HCT116 (cell line): ENCODE measurements around the gene SLC7A11. TPM values are rescaled to one million over a fixed set of nuclear protein-coding genes. Genes with fewer than 3 reads are reported as not detected.

Experiments used
- ATAC-seq: fragments of 200-7000 bp; cut with Tn5 transposase; 2 replicates; pipeline ENCODE4 v1.9.1; 2020; ENCODE audit warnings: mild to moderate bottlenecking, moderate library complexity
- BruUV-seq: library from RNA; stranded (reverse); fragments of 400-500 nt; replicated peaks from 2 replicates; lab custom pipeline; 2021; lab: Mats Ljungman, UMichigan
- CTCF ChIA-PET: fragments of 300-600 bp; sonication (Branson Sonifier 250); formaldehyde crosslinking; loops from one replicate; lab custom pipeline; 2021; ENCODE audit warnings: antibody characterized with exemption; lab: Charles Lee
- POLR2A ChIA-PET: fragments of 300-600, 350-600 bp; sonication (Branson Sonifier 250); formaldehyde crosslinking; loops from one replicate; lab custom pipeline; 2021; ENCODE audit warnings: antibody characterized with exemption; lab: Charles Lee
- RAD21 ChIA-PET, 2 experiments: fragments of 300-600 bp; sonication (Branson Sonifier 250); formaldehyde crosslinking; loops; one replicate each; lab custom pipeline; 2023; ENCODE audit warnings: low total read pairs in 2 of 2; ENCODE audit not compliant: uncharacterized antibody in 2 of 2, unreplicated experiment in 2 of 2, low non-redundant PET in 1 of 2; lab: Charles Lee
- DNase-seq: peaks from one replicate; pipeline ENCODE4 v3.0.0-alpha.2; 2010; ENCODE audit warnings: low read depth, low spot score
- H2AFZ ChIP-seq: fragments of 200-600 bp; shearing (Covaris generic), sonication (generic); 2 replicates; pipeline ENCODE4 v1.6.1; 2017; ENCODE audit warnings: low read depth, mixed run types, mixed read lengths, antibody characterized with exemption, low read length; ENCODE audit not compliant: poor library complexity, severe bottlenecking
- H3K27ac ChIP-seq: 2 replicates; pipeline ENCODE4 v1.5.1; 2012; ENCODE audit warnings: low read depth, low read length
- H3K27me3 ChIP-seq: fragments of 200-600 bp; sonication (generic); 2 replicates; pipeline ENCODE4 v1.6.1; 2016; ENCODE audit warnings: mixed run types, low read length, mixed read lengths; ENCODE audit not compliant: insufficient read depth
- H3K36me3 ChIP-seq, 2 experiments: fragments of 200-500 bp in 1 of 2; fragments of 200-600 bp in 1 of 2; sonication (Bioruptor generic) in 1 of 2; sonication (generic) in 1 of 2; 2 replicates each; pipeline versions ENCODE4 v1.5.1 to v1.6.1; 2014 to 2016; ENCODE audit warnings: low read length in 2 of 2, inconsistent platforms in 1 of 2, mixed read lengths in 1 of 2, mixed run types in 1 of 2; ENCODE audit not compliant: insufficient read depth in 2 of 2, control insufficient read depth in 1 of 2
- H3K4me1 ChIP-seq, 2 experiments: fragments of 200-600 bp in 1 of 2; sonication (generic) in 1 of 2; 2 replicates each; pipeline versions ENCODE4 v1.5.1 to v1.6.1; 2012 to 2017; ENCODE audit warnings: low read length in 2 of 2, inconsistent platforms in 1 of 2, mild to moderate bottlenecking in 1 of 2, mixed read lengths in 1 of 2, mixed run types in 1 of 2, moderate library complexity in 1 of 2; ENCODE audit not compliant: insufficient read depth in 2 of 2, control insufficient read depth in 1 of 2
- H3K4me2 ChIP-seq: fragments of 200-600 bp; sonication (generic); 2 replicates; pipeline ENCODE4 v1.6.1; 2017; ENCODE audit warnings: mixed run types, low read length, mixed read lengths
- H3K4me3 ChIP-seq, 2 experiments: fragments of 200-600 bp in 1 of 2; sonication (generic) in 1 of 2; replicated peaks in 1 of 2; 2 replicates each; pipeline ENCODE4 v1.5.1; 2011 to 2016; ENCODE audit warnings: low read length in 2 of 2, control low read depth in 1 of 2, low read depth in 1 of 2, mild to moderate bottlenecking in 1 of 2, mixed read lengths in 1 of 2, mixed run types in 1 of 2
- H3K79me2 ChIP-seq: fragments of 200-600 bp; sonication (generic); 2 replicates; pipeline ENCODE4 v1.6.1; 2017; ENCODE audit warnings: mild to moderate bottlenecking, mixed run types, low read length, moderate library complexity, mixed read lengths; ENCODE audit not compliant: insufficient read depth
- H3K9ac ChIP-seq: fragments of 200-600 bp; sonication (generic); 2 replicates; pipeline ENCODE4 v1.6.1; 2016; ENCODE audit warnings: low read length, mixed read lengths
- H3K9me2 ChIP-seq: fragments of 200-600 bp; sonication (generic), shearing (Covaris generic); 2 replicates; pipeline ENCODE4 v1.6.1; 2017; ENCODE audit warnings: mixed run types, mild to moderate bottlenecking, moderate library complexity; ENCODE audit not compliant: insufficient read depth
- H3K9me3 ChIP-seq, 2 experiments: fragments of 200-500 bp in 1 of 2; fragments of 200-600 bp in 1 of 2; sonication (Bioruptor generic) in 1 of 2; sonication (generic) in 1 of 2; 2 replicates each; pipeline ENCODE4 v1.6.1; 2014 to 2017; ENCODE audit warnings: low read length in 2 of 2, mixed read lengths in 2 of 2, inconsistent platforms in 1 of 2, low read depth in 1 of 2, mild to moderate bottlenecking in 1 of 2, mixed run types in 1 of 2, moderate library complexity in 1 of 2; ENCODE audit not compliant: control insufficient read depth in 1 of 2, insufficient read depth in 1 of 2
- H4K20me1 ChIP-seq: fragments of 200-600 bp; sonication (generic), shearing (Covaris generic); 2 replicates; pipeline ENCODE4 v1.6.1; 2017; ENCODE audit warnings: mixed run types, mild to moderate bottlenecking, moderate library complexity; ENCODE audit not compliant: insufficient read depth
- CBX3 ChIP-seq: IDR thresholded peaks from 2 replicates; pipeline ENCODE4 v1.6.1; 2012; ENCODE audit warnings: low read depth
- CEBPB ChIP-seq: IDR thresholded peaks from 2 replicates; pipeline ENCODE4 v1.6.1; 2012; ENCODE audit warnings: low read depth
- EGR1 ChIP-seq: IDR thresholded peaks from 2 replicates; pipeline ENCODE4 v1.6.1; 2012; ENCODE audit warnings: low read depth
- ELF1 ChIP-seq: IDR thresholded peaks from 2 replicates; pipeline ENCODE4 v1.6.1; 2012; ENCODE audit warnings: low read depth, borderline replicate concordance
- EZH2 ChIP-seq: fragments of 200-600 bp; sonication (generic); IDR thresholded peaks from 2 replicates; pipeline ENCODE4 v1.6.1; 2017; ENCODE audit warnings: antibody characterized with exemption, mixed run types
- FOSL1 ChIP-seq: IDR thresholded peaks from 2 replicates; pipeline ENCODE4 v1.6.1; 2012; ENCODE audit warnings: low read depth
- JUND ChIP-seq: IDR thresholded peaks from 2 replicates; pipeline ENCODE4 v1.6.1; 2012
- MAX ChIP-seq: IDR thresholded peaks from 2 replicates; pipeline ENCODE4 v1.6.1; 2012
- SIN3A ChIP-seq: IDR thresholded peaks from 2 replicates; pipeline ENCODE4 v1.6.1; 2012; ENCODE audit warnings: low read depth
- TCF7L2 ChIP-seq: IDR thresholded peaks from 2 replicates; pipeline ENCODE4 v1.7.0; 2011; ENCODE audit warnings: borderline replicate concordance, inconsistent platforms; ENCODE audit not compliant: insufficient read depth, insufficient read length; ENCODE audit errors: extremely low read depth
- YY1 ChIP-seq: IDR thresholded peaks from 2 replicates; pipeline ENCODE4 v1.6.1; 2011; ENCODE audit warnings: low read length, low read depth, moderate library complexity, mild to moderate bottlenecking; ENCODE audit not compliant: insufficient replicate concordance; ENCODE audit errors: extremely low read depth
- intact Hi-C: fragments of 100-400 bp; cut with micrococcal nuclease; formaldehyde crosslinking; loops from 2 replicates; pipeline ENCODE4 v1.10.0; 2022
- total RNA-seq: library from RNA; stranded (reverse); gene quantifications from one replicate; pipeline ENCODE4 v1.2.1, GENCODE V29; 2021; ENCODE audit not compliant: unreplicated experiment

The SLC7A11 gene
- total RNA-seq, 1 experiment from 2014 or later, result 45.8 TPM

GRCh38 chr4:138262030-138262429, 19.9 kb upstream of the SLC7A11 start:
- BruUV-seq, result no TSS peak
- Histone ChIP-seq H3K4me1 (peaks cover 0 to 9% of the 10 kb centered on the region in 2 experiments; a peak in 2 of 4 replicates), H3K9me2 (no peaks in the 10 kb centered on the region), H3K27me3 (no peaks in the 10 kb centered on the region), H3K9me3 (no peaks in the 10 kb centered on the region), H3K4me3 (no peak overlapping the region), H3K36me3 (no peaks in the 10 kb centered on the region), H3K9ac (no peak overlapping the region), H3K4me2 (no peak overlapping the region), H3K27ac (no peak overlapping the region), H2AFZ (no peak overlapping the region), H4K20me1 (no peaks in the 10 kb centered on the region), H3K79me2 (no peaks in the 10 kb centered on the region)
- ChIA-PET RAD21 (no interaction called here), POLR2A (no interaction called here), CTCF (no interaction called here)
- no peak for ATAC-seq
- intact Hi-C loops, result no loop called here
- DNase-seq, result no peak
- no peak for TF ChIP-seq TCF7L2
- no peak for TF ChIP-seq EZH2
- no peak for TF ChIP-seq YY1
- no peak for TF ChIP-seq CBX3
- no peak for TF ChIP-seq CEBPB
- no peak for TF ChIP-seq EGR1
- no peak for TF ChIP-seq SIN3A
- no peak for TF ChIP-seq JUND

- TF ChIP-seq FOSL1, result no peak
- TF ChIP-seq CEBPB, result no peak
- peak; percentile 43 for TF ChIP-seq MAX
- TF ChIP-seq ELF1, result no peak
- TF ChIP-seq, all 23 proteins: peak for 1
- ATAC-seq, result no peak
- H3K4me1 ChIP-seq, result peaks cover 0 to 9% of the 10 kb centered on the region in 2 experiments; a peak in 2 of 4 replicates
- H3K79me2 ChIP-seq, result no peaks in the 10 kb centered on the region
- POLR2A ChIA-PET, result no interaction called here
- no peak overlapping the region for H3K4me2 ChIP-seq
- H3K9ac ChIP-seq, result no peak overlapping the region
- peak; percentile 21 for DNase-seq
- BruUV-seq, result no TSS peak
- H3K9me3 ChIP-seq, result no peaks in the 10 kb centered on the region
- H3K36me3 ChIP-seq, result no peaks in the 10 kb centered on the region
- no peaks in the 10 kb centered on the region for H4K20me1 ChIP-seq
- H2AFZ ChIP-seq, result peak overlapping the region; percentile 73
- CTCF ChIA-PET, result no interaction called here
- H3K9me2 ChIP-seq, result no peaks in the 10 kb centered on the region
- H3K4me3 ChIP-seq, result no peak overlapping the region
- RAD21 ChIA-PET, result no interaction called here
- no peak overlapping the region for H3K27ac ChIP-seq
- H3K27me3 ChIP-seq, result no peaks in the 10 kb centered on the region
- intact Hi-C loops, result no loop called here
These were observed 17.7 kb upstream of the SLC7A11 start for GRCh38 chr4:138259824-138260223.
